ENCODE data around the gene FKBP5. TPM values are rescaled to one million over a fixed set of nuclear protein-coding genes. Genes with fewer than 3 reads are reported as not detected.

FKBP5 gene
- total and polyA plus RNA-seq, 9 donors: 36.2 to 231 (median 142) TPM

GRCh38 chr6:35594503-35595186 lies 94.1 kb downstream of the FKBP5 start:
- H3K9me3 ChIP-seq: no peaks in the 10 kb centered on the region
- no peak for DNase-seq
- no peaks in the 10 kb centered on the region for H3K36me3 ChIP-seq
- TF ChIP-seq CTCF (IDR thresholded peaks at IDR 0.05): no peak
- no peak for TF ChIP-seq POLR2A (IDR thresholded peaks at IDR 0.05)
- no peak for TF ChIP-seq EP300 (IDR thresholded peaks at IDR 0.05)
- intact Hi-C loops (cut with DNase I): loop anchor here in 1 of 4 donors (10.0 kb wide), 1 partner anchor 100 kb away; the partner anchor contains the start of gene TEAD3
- H3K27me3 ChIP-seq: no peaks in the 10 kb centered on the region
- no peak overlapping the region for H3K4me3 ChIP-seq
- H3K27ac ChIP-seq: no peak overlapping the region
- peaks cover 43% of the 10 kb centered on the region for H3K4me1 ChIP-seq (ENCODE audit: insufficient read depth)
- 95 to 96% (median 95%) methylated on average over 6 of the region's 6 CpGs for WGBS, 3 donors

GRCh38 chr6:35592178-35592577 lies 96.5 kb downstream of the FKBP5 start:
- WGBS, 3 donors: 66 to 73% (median 73%) methylated on average over 3 of the region's 3 CpGs

GRCh38 chr6:35590622-35591066 lies 98.1 kb downstream of the FKBP5 start:
- peak overlapping the region; percentile 59 to 83 for H3K27ac ChIP-seq
- no peaks in the 10 kb centered on the region for H3K27me3 ChIP-seq
- intact Hi-C loops (cut with DNase I): loop anchor here in 1 of 4 donors (10.0 kb wide), 1 partner anchor 96 kb away; the partner anchor contains the start of gene TEAD3
- TF ChIP-seq POLR2A (IDR thresholded peaks at IDR 0.05) (no peak), EP300 (IDR thresholded peaks at IDR 0.05) (peak; percentile 90), CTCF (IDR thresholded peaks at IDR 0.05) (no peak)
- WGBS, 3 donors: 1 to 6% (median 2%) methylated on average over 6 of the region's 6 CpGs
- H3K9me3 ChIP-seq: no peaks in the 10 kb centered on the region
- DNase-seq: peak; percentile 44 to 86 (median 82)
- H3K4me1 ChIP-seq (ENCODE audit: insufficient read depth): peaks cover 29% of the 10 kb centered on the region
- no peak overlapping the region for H3K4me3 ChIP-seq
- H3K36me3 ChIP-seq: no peaks in the 10 kb centered on the region

More at GRCh38 chr6:35592178-35592577, 96.5 kb downstream of the FKBP5 start:
- TF ChIP-seq EP300 (IDR thresholded peaks at IDR 0.05) (no peak), POLR2A (IDR thresholded peaks at IDR 0.05) (no peak), CTCF (IDR thresholded peaks at IDR 0.05) (no peak)
- no peak overlapping the region for H3K4me3 ChIP-seq
- H3K27me3 ChIP-seq: no peaks in the 10 kb centered on the region
- peak overlapping the region; percentile 10 to 59 for H3K27ac ChIP-seq
- intact Hi-C loops (cut with DNase I): loop anchor here in 1 of 4 donors (10.0 kb wide), 1 partner anchor 97 kb away; the partner anchor contains the start of gene TEAD3
- no peak for DNase-seq
- H3K9me3 ChIP-seq: no peaks in the 10 kb centered on the region
- H3K36me3 ChIP-seq: no peaks in the 10 kb centered on the region
- H3K4me1 ChIP-seq (ENCODE audit: insufficient read depth): peaks cover 38% of the 10 kb centered on the region

- TF ChIP-seq CTCF (IDR thresholded peaks at IDR 0.05) (no peak), POLR2A (IDR thresholded peaks at IDR 0.05) (no peak), EP300 (IDR thresholded peaks at IDR 0.05) (no peak)
- intact Hi-C loops (cut with DNase I): loop anchor here in 2 of 4 donors (2.0 to 10.0 kb wide), 4 partner anchors 65 to 143 kb away; partner anchors contain the start of genes FKBP5 (in 1 of the 2) and TEAD3 (in 1 of the 2)
- Histone ChIP-seq H3K36me3 (no peaks in the 10 kb centered on the region), H3K9me3 (no peaks in the 10 kb centered on the region), H3K27ac (peak overlapping the region; percentile 59 to 83), H3K27me3 (no peaks in the 10 kb centered on the region), H3K4me1 (ENCODE audit: insufficient read depth) (peaks cover 26% of the 10 kb centered on the region), H3K4me3 (no peak overlapping the region)
- 96 to 98% (median 97%) methylated on average over 3 of the region's 3 CpGs for WGBS, 3 donors
- no peak for DNase-seq
Observed at GRCh38 chr6:35589904-35590303, 98.8 kb downstream of the FKBP5 start.

All from ovary (tissue), 9 donors.